ENCODE results near the gene ZNF771. TPM values are rescaled to one million over a fixed set of nuclear protein-coding genes. Genes with fewer than 3 reads are reported as not detected.

Gene ZNF771
- total and polyA plus RNA-seq, 2 donors (not counting 3 experiments of a cell fraction or from before 2014, with no cell fraction given): 11.7 to 16.8 TPM

- Histone ChIP-seq H3K4me1 (ENCODE audit: control insufficient read depth, extremely low read depth, insufficient read depth, low read length) (no peaks in the 10 kb centered on the region), H3K9me3 (replicated peaks; ENCODE audit: control insufficient read depth, insufficient read depth, low read length) (no peaks in the 10 kb centered on the region), H3K4me2 (ENCODE audit: insufficient read depth, low read length) (no peak overlapping the region), H3K27me3 (ENCODE audit: control insufficient read depth in 2 of 2, insufficient read depth in 2 of 2, low read length in 2 of 2) (peaks cover 0 to 5% of the 10 kb centered on the region in 2 experiments), H3K4me3 (replicated peaks in 1 of 3; ENCODE audit: insufficient read depth in 1 of 3, low read depth in 1 of 3, low read length in 3 of 3) (no peak overlapping the region), H3K27ac (ENCODE audit: insufficient read depth, low read depth, low read length) (no peak overlapping the region), H3K36me3 (ENCODE audit: control insufficient read depth in 2 of 2, extremely low read depth in 1 of 2, insufficient read depth in 2 of 2, low read length in 2 of 2) (no peaks in the 10 kb centered on the region), H2AFZ (ENCODE audit: low read depth, low read length) (no peak overlapping the region), H4K20me1 (replicated peaks; ENCODE audit: control insufficient read depth, extremely low read depth, insufficient read depth, low read length) (no peaks in the 10 kb centered on the region), H3K79me2 (ENCODE audit: control insufficient read depth, insufficient read depth, low read length) (no peaks in the 10 kb centered on the region), H3K9me1 (replicated peaks; ENCODE audit: control insufficient read depth, extremely low read depth, insufficient read depth, low read length) (no peaks in the 10 kb centered on the region), H3K9ac (replicated peaks; ENCODE audit: extremely low read depth, insufficient read depth, low read length) (no peak overlapping the region)
- dilution Hi-C loops (cut with MboI; ENCODE audit: extremely low pct_ligation_motif_present, low sequenced_read_pairs) (no loop called here), intact Hi-C loops (cut with micrococcal nuclease) (loop anchor here (5.0 kb wide), 1 partner anchor 61 kb away; no protein-coding TSS in a partner anchor)
- FAIRE-seq (no peak), DNase-seq (ENCODE audit: low read depth, low spot score) (no peak)
- TF ChIP-seq GATA2 (IDR thresholded peaks at IDR 0.05; ENCODE audit: insufficient read depth, insufficient read length, low read depth, low read length): no peak
- TF ChIP-seq JUN (IDR thresholded peaks at IDR 0.05; ENCODE audit: borderline replicate concordance, insufficient read depth, insufficient read length, low read depth): no peak
- TF ChIP-seq CTCF (IDR thresholded peaks at IDR 0.05; ENCODE audit: extremely low read depth in 1 of 2, insufficient read depth in 1 of 2, low read depth in 1 of 2, low read length in 2 of 2): no peak
- no peak for TF ChIP-seq EZH2 (IDR thresholded peaks at IDR 0.05; ENCODE audit: borderline replicate concordance, low read depth, low read length, severe bottlenecking)
- no peak for TF ChIP-seq POLR2A (IDR thresholded peaks at IDR 0.05; ENCODE audit: low read depth, low read length)
- TF ChIP-seq POLR2AphosphoS5 (IDR thresholded peaks at IDR 0.05; ENCODE audit: insufficient read depth, low read depth, low read length): no peak
- no peak for TF ChIP-seq MAX (IDR thresholded peaks at IDR 0.05; ENCODE audit: insufficient read depth, insufficient read length)
- TF ChIP-seq MYC (IDR thresholded peaks at IDR 0.05; ENCODE audit: low read depth, low read length): no peak
- TF ChIP-seq FOS (IDR thresholded peaks at IDR 0.05; ENCODE audit: borderline replicate concordance, insufficient read depth, low read length): no peak
- ChIA-PET POLR2A (no interaction called here), CTCF (interaction anchor here (0.7 to 2.1 kb wide), 7 partner anchors 16 to 159 kb away, joined by 3 to 5 read pairs (median 4); partner anchors contain the start of genes DCTPP1 and ITGAL)
- BruUV-seq (replicated peaks): no TSS peak
Observed at GRCh38 chr16:30456302-30456701, 48.9 kb downstream of the ZNF771 start.

Measured in endothelial cell of umbilical vein (primary cell).